Measurements from ENCODE around the gene PRKN.

- no peak for TF ChIP-seq CTCF (IDR thresholded peaks at IDR 0.05; ENCODE audit: borderline replicate concordance, extremely low read depth, low read length, poor library complexity, severe bottlenecking)
- no peak for TF ChIP-seq EZH2 (IDR thresholded peaks at IDR 0.05; ENCODE audit: borderline replicate concordance, low read depth, low read length, severe bottlenecking)
Observed at GRCh38 chr6:162625846-162626540, 101.6 kb downstream of the PRKN start.

All from DND-41 (cell line).